Measurements from ENCODE around the gene FAM78A.
"Not testable (repeated sequence)": the region's sequence is repeated elsewhere in the genome, so short reads cannot be mapped to it uniquely, and the experiment has no call there.

- not testable (repeated sequence) for TF ChIP-seq YY1 (IDR thresholded peaks at IDR 0.05; ENCODE audit: low read depth, low read length); MAX (IDR thresholded peaks at IDR 0.05); CTCF (IDR thresholded peaks at IDR 0.05; ENCODE audit: control extremely low read depth in 1 of 3, insufficient read depth in 1 of 3, low read depth in 1 of 3, low read length in 3 of 3); FOSL1 (IDR thresholded peaks at IDR 0.05; ENCODE audit: insufficient read depth, low read depth, low read length); RXRA (IDR thresholded peaks at IDR 0.05; ENCODE audit: insufficient read depth, low read depth, low read length); POLR2AphosphoS5 (IDR thresholded peaks at IDR 0.05; ENCODE audit: low read depth, low read length); EZH2 (IDR thresholded peaks at IDR 0.05; ENCODE audit: low read depth, low read length, severe bottlenecking); ZNF274 (IDR thresholded peaks at IDR 0.05; ENCODE audit: borderline replicate concordance, extremely low read depth, low read length)
These were observed 32.0 kb downstream of the FAM78A start for GRCh38 chr9:131244331-131244730.

Data from H1 (cell line).